Esophagus muscularis mucosa (tissue), 3 donors: ENCODE results near the gene SYN1.

Experiments
- CTCF ChIP-seq, 3 experiments: fragments of 200-600 bp in 2 of 3; fragments of 450-650 bp in 1 of 3; sonication (generic) in 2 of 3; IDR thresholded peaks; one replicate each; pipeline ENCODE4 v1.5.1; 2017 to 2019; ENCODE audit warnings: antibody characterized with exemption in 3 of 3, mild to moderate bottlenecking in 2 of 3, moderate library complexity in 1 of 3
- POLR2A ChIP-seq: fragments of 450-650 bp; IDR thresholded peaks from one replicate; pipeline ENCODE4 v1.6.1; 2017; ENCODE audit warnings: antibody characterized with exemption, moderate library complexity, mild to moderate bottlenecking, low read depth
- POLR2AphosphoS5 ChIP-seq, 2 donors: sonication (generic); formaldehyde crosslinking; IDR thresholded peaks; one replicate each; pipeline ENCODE4 v1.6.1; 2017; ENCODE audit warnings: antibody characterized with exemption in 2 of 2

GRCh38 chrX:47581731-47582647, 37.7 kb downstream of the SYN1 start, which contains the start of gene TIMP1:
- TF ChIP-seq POLR2A (no peak), POLR2AphosphoS5 (IDR thresholded peaks at IDR 0.05) (peak; percentile 67 to 73), CTCF (IDR thresholded peaks at IDR 0.05) (no peak)
